ENCODE results near the gene NLRP1. TPM values are rescaled to one million over a fixed set of nuclear protein-coding genes. Genes with fewer than 3 reads are reported as not detected.

The NLRP1 gene
- total RNA-seq, 1 donor from 2014 or later: 24.0 TPM

GRCh38 chr17:5527601-5528250, 56.6 kb downstream of the NLRP1 start:
- Histone ChIP-seq H3K27ac (ENCODE audit: low read depth, low read length) (peak overlapping the region; percentile 95), H3K9ac (ENCODE audit: low read depth in 1 of 3, low read length in 3 of 3) (peak overlapping the region in 2 of 3 donors; percentile 66 to 76), H3K36me3 (ENCODE audit: control insufficient read depth in 3 of 3, insufficient read depth in 3 of 3, low read length in 3 of 3) (peaks cover 4 to 20% (median 9%) of the 10 kb centered on the region in 3 donors), H3K4me3 (ENCODE audit: low read length in 3 of 3) (peak overlapping the region in 1 of 3 donors; percentile 52), H3K4me1 (ENCODE audit: control insufficient read depth in 3 of 3, insufficient read depth in 3 of 3, low read length in 3 of 3) (peaks cover 9 to 22% (median 19%) of the 10 kb centered on the region in 3 donors), H3K9me3 (ENCODE audit: control insufficient read depth in 3 of 3, low read length in 3 of 3) (no peaks in the 10 kb centered on the region), H3K27me3 (ENCODE audit: control insufficient read depth in 3 of 3, insufficient read depth in 3 of 3, low read length in 3 of 3) (no peaks in the 10 kb centered on the region)

- peak overlapping the region; percentile 95 for H3K27ac ChIP-seq (ENCODE audit: low read depth, low read length)
- peaks cover 9 to 22% (median 19%) of the 10 kb centered on the region in 3 donors for H3K4me1 ChIP-seq (ENCODE audit: control insufficient read depth in 3 of 3, insufficient read depth in 3 of 3, low read length in 3 of 3)
- H3K27me3 ChIP-seq (ENCODE audit: control insufficient read depth in 3 of 3, insufficient read depth in 3 of 3, low read length in 3 of 3): no peaks in the 10 kb centered on the region
- H3K4me3 ChIP-seq (ENCODE audit: low read length in 3 of 3): peak overlapping the region; percentile 23 to 60 (median 52)
- no peaks in the 10 kb centered on the region for H3K9me3 ChIP-seq (ENCODE audit: control insufficient read depth in 3 of 3, low read length in 3 of 3)
- peaks cover 4 to 20% (median 7%) of the 10 kb centered on the region in 3 donors for H3K36me3 ChIP-seq (ENCODE audit: control insufficient read depth in 3 of 3, insufficient read depth in 3 of 3, low read length in 3 of 3)
- peak overlapping the region; percentile 23 to 76 (median 66) for H3K9ac ChIP-seq (ENCODE audit: low read depth in 1 of 3, low read length in 3 of 3)
These were observed 57.3 kb downstream of the NLRP1 start for GRCh38 chr17:5526821-5527598.

- Histone ChIP-seq H3K27ac (ENCODE audit: low read depth, low read length) (no peak overlapping the region), H3K9me3 (ENCODE audit: control insufficient read depth in 3 of 3, low read length in 3 of 3) (no peaks in the 10 kb centered on the region), H3K4me3 (ENCODE audit: low read length in 3 of 3) (no peak overlapping the region), H3K36me3 (ENCODE audit: control insufficient read depth in 3 of 3, insufficient read depth in 3 of 3, low read length in 3 of 3) (peaks cover 0 to 18% (median 5%) of the 10 kb centered on the region in 3 donors), H3K9ac (ENCODE audit: low read depth in 1 of 3, low read length in 3 of 3) (no peak overlapping the region), H3K27me3 (ENCODE audit: control insufficient read depth in 3 of 3, insufficient read depth in 3 of 3, low read length in 3 of 3) (no peaks in the 10 kb centered on the region), H3K4me1 (ENCODE audit: control insufficient read depth in 3 of 3, insufficient read depth in 3 of 3, low read length in 3 of 3) (peaks cover 9 to 22% (median 19%) of the 10 kb centered on the region in 3 donors)
These were observed 61.1 kb downstream of the NLRP1 start for GRCh38 chr17:5523249-5523648.

DNA sequence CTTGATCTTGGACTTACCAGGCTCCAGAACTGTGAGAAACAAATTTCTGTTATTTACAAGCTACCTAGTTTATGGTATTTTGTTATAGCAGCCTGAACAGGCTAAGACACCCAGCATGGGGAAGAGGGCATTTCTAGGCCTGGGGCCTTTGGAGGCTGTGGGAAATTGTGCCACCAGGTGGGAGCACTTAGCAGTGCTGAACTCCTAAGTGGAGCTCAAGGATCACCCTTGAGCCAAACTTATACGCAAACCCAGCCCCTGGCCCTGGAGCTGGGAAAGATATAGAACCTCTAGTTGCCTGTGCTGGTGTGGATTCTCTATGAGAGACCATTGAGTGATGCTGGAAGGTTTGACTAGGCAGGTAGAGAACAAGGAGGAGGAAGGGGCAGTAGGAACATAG, 61.8 kb downstream of the NLRP1 start:
- H3K9ac ChIP-seq (ENCODE audit: low read depth in 1 of 3, low read length in 3 of 3): no peak overlapping the region
- no peaks in the 10 kb centered on the region for H3K9me3 ChIP-seq (ENCODE audit: control insufficient read depth in 3 of 3, low read length in 3 of 3)
- H3K27me3 ChIP-seq (ENCODE audit: control insufficient read depth in 3 of 3, insufficient read depth in 3 of 3, low read length in 3 of 3): no peaks in the 10 kb centered on the region
- no peak overlapping the region for H3K27ac ChIP-seq (ENCODE audit: low read depth, low read length)
- H3K4me1 ChIP-seq (ENCODE audit: control insufficient read depth in 3 of 3, insufficient read depth in 3 of 3, low read length in 3 of 3): peaks cover 5 to 17% (median 13%) of the 10 kb centered on the region in 3 donors
- H3K36me3 ChIP-seq (ENCODE audit: control insufficient read depth in 3 of 3, insufficient read depth in 3 of 3, low read length in 3 of 3): peaks cover 0 to 18% (median 5%) of the 10 kb centered on the region in 3 donors
- H3K4me3 ChIP-seq (ENCODE audit: low read length in 3 of 3): no peak overlapping the region

DNA sequence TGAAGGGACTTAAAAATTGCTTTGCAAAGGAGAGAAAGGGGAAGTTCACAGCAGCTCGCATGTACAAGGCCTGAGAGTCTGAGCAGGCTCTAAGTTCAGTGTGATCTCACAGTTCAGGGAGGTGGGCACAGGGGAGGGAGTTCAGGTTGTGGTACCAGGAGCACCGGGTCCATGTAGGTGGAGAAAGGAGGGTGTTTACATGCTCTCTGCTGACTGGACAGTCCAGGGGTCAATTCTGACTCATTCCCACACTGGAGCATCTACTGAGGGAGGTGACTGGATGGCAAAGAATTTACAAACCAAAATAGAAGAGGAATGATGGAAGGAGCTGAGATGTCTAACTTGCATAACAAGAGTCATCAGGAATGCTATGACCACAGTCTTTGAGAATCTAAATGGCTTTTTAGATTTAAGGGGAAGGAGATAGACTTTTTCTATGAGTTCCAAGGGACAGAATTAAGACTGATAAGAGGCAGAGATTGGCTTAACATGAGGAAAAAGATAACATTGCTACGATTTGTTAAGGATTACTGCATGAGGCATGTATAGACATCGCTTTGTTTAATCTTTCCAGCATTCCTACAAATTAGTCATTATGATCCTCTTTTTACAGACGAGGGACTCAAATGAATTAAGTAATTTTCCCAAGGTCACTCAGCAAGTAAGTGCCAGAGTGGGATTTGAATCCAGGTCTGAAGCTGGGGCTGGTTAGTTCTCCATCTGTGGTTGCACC, 68.1 kb downstream of the NLRP1 start:
- H3K36me3 ChIP-seq (ENCODE audit: control insufficient read depth in 3 of 3, insufficient read depth in 3 of 3, low read length in 3 of 3): peaks cover 0 to 19% (median 3%) of the 10 kb centered on the region in 3 donors
- H3K4me3 ChIP-seq (ENCODE audit: low read length in 3 of 3): no peak overlapping the region
- no peaks in the 10 kb centered on the region for H3K27me3 ChIP-seq (ENCODE audit: control insufficient read depth in 3 of 3, insufficient read depth in 3 of 3, low read length in 3 of 3)
- peaks cover 0 to 2% (median 0%) of the 10 kb centered on the region in 3 donors for H3K4me1 ChIP-seq (ENCODE audit: control insufficient read depth in 3 of 3, insufficient read depth in 3 of 3, low read length in 3 of 3)
- H3K9me3 ChIP-seq (ENCODE audit: control insufficient read depth in 3 of 3, low read length in 3 of 3): no peaks in the 10 kb centered on the region
- H3K27ac ChIP-seq (ENCODE audit: low read depth, low read length): no peak overlapping the region
- H3K9ac ChIP-seq (ENCODE audit: low read depth in 1 of 3, low read length in 3 of 3): no peak overlapping the region

DNA sequence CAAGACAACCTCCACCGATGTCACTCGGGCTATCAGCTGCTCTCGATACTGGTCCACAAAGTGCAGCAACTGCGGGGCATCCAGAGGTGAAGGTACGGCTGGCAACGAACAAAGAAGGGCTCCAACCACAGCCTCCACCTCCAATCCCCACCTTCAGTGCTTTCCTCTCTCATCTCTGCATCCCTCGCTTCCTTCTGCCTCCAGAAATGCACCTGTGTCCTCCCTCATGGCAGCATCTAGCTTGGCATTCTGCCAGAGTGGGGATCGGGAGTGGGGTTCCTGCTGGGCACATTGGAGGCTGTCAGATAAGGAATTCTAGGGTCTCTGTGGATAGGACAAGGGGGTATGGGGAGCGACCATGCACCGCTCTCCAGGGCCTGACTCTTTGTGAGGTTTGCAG, 69.3 kb downstream of the NLRP1 start:
- H3K9me3 ChIP-seq (ENCODE audit: control insufficient read depth in 3 of 3, low read length in 3 of 3): no peaks in the 10 kb centered on the region
- H3K27ac ChIP-seq (ENCODE audit: low read depth, low read length): no peak overlapping the region
- H3K4me1 ChIP-seq (ENCODE audit: control insufficient read depth in 3 of 3, insufficient read depth in 3 of 3, low read length in 3 of 3): peaks cover 0 to 2% (median 0%) of the 10 kb centered on the region in 3 donors
- H3K27me3 ChIP-seq (ENCODE audit: control insufficient read depth in 3 of 3, insufficient read depth in 3 of 3, low read length in 3 of 3): no peaks in the 10 kb centered on the region
- peaks cover 0 to 13% (median 3%) of the 10 kb centered on the region in 3 donors for H3K36me3 ChIP-seq (ENCODE audit: control insufficient read depth in 3 of 3, insufficient read depth in 3 of 3, low read length in 3 of 3)
- H3K9ac ChIP-seq (ENCODE audit: low read depth in 1 of 3, low read length in 3 of 3): no peak overlapping the region
- H3K4me3 ChIP-seq (ENCODE audit: low read length in 3 of 3): no peak overlapping the region

- Histone ChIP-seq H3K36me3 (ENCODE audit: control insufficient read depth in 3 of 3, insufficient read depth in 3 of 3, low read length in 3 of 3) (peaks cover 0 to 13% (median 3%) of the 10 kb centered on the region in 3 donors), H3K4me1 (ENCODE audit: control insufficient read depth in 3 of 3, insufficient read depth in 3 of 3, low read length in 3 of 3) (peaks cover 0 to 2% (median 0%) of the 10 kb centered on the region in 3 donors), H3K9ac (ENCODE audit: low read depth in 1 of 3, low read length in 3 of 3) (no peak overlapping the region), H3K27me3 (ENCODE audit: control insufficient read depth in 3 of 3, insufficient read depth in 3 of 3, low read length in 3 of 3) (no peaks in the 10 kb centered on the region), H3K27ac (ENCODE audit: low read depth, low read length) (no peak overlapping the region), H3K9me3 (ENCODE audit: control insufficient read depth in 3 of 3, low read length in 3 of 3) (no peaks in the 10 kb centered on the region), H3K4me3 (ENCODE audit: low read length in 3 of 3) (no peak overlapping the region)
These were observed 70.7 kb downstream of the NLRP1 start for GRCh38 chr17:5513628-5514027.

DNA sequence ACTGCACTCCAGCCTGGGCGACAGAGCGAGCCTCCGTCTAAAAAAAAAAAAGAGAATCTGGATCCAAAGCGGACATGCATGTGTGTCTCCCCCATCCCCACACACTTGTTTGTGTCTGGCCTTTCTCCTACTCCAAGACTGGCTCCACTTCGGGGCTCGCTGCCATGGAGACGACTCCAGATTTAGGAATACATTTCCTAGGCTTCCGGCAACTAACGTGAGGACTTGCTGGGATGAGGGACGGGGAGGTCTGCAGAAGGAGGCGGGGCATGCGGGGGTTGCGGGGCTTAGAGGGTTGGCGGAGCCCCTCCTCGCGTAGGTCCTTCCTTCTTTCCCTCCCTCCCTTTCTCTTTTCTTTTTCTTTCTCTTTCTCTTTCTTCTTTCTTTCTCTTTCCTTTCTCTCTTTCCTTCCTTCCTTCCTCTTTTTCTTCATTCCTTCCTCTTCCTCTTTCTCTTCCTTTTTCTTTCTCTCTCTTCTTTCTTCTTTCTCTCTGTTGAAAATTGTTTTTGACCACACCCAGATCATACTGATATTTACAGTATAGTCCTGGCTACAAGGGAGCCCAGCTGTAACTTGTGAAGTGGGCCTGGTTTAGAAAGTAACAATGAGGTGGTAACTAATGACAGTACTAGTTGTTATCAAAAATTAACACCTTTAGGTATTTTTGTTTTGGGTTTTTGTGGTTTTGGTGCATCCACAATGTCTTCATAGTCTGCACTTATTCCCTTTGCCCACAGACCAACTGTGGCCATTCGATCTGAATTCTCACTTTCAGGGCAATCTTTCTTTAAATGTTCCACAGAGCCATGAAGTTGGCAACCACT, 72.7 kb downstream of the NLRP1 start:
- H3K27ac ChIP-seq (ENCODE audit: low read depth, low read length): no peak overlapping the region
- peaks cover 0 to 13% (median 3%) of the 10 kb centered on the region in 3 donors for H3K36me3 ChIP-seq (ENCODE audit: control insufficient read depth in 3 of 3, insufficient read depth in 3 of 3, low read length in 3 of 3)
- no peaks in the 10 kb centered on the region for H3K27me3 ChIP-seq (ENCODE audit: control insufficient read depth in 3 of 3, insufficient read depth in 3 of 3, low read length in 3 of 3)
- H3K4me1 ChIP-seq (ENCODE audit: control insufficient read depth in 3 of 3, insufficient read depth in 3 of 3, low read length in 3 of 3): peaks cover 0 to 2% (median 0%) of the 10 kb centered on the region in 3 donors
- no peak overlapping the region for H3K9ac ChIP-seq (ENCODE audit: low read depth in 1 of 3, low read length in 3 of 3)
- no peak overlapping the region for H3K4me3 ChIP-seq (ENCODE audit: low read length in 3 of 3)
- no peaks in the 10 kb centered on the region for H3K9me3 ChIP-seq (ENCODE audit: control insufficient read depth in 3 of 3, low read length in 3 of 3)

- no peak overlapping the region for H3K4me3 ChIP-seq (ENCODE audit: low read length in 3 of 3)
- H3K9ac ChIP-seq (ENCODE audit: low read depth in 1 of 3, low read length in 3 of 3): no peak overlapping the region
- H3K36me3 ChIP-seq (ENCODE audit: control insufficient read depth in 3 of 3, insufficient read depth in 3 of 3, low read length in 3 of 3): peaks cover 0 to 13% (median 3%) of the 10 kb centered on the region in 3 donors
- H3K9me3 ChIP-seq (ENCODE audit: control insufficient read depth in 3 of 3, low read length in 3 of 3): no peaks in the 10 kb centered on the region
- no peaks in the 10 kb centered on the region for H3K4me1 ChIP-seq (ENCODE audit: control insufficient read depth in 3 of 3, insufficient read depth in 3 of 3, low read length in 3 of 3)
- no peaks in the 10 kb centered on the region for H3K27me3 ChIP-seq (ENCODE audit: control insufficient read depth in 3 of 3, insufficient read depth in 3 of 3, low read length in 3 of 3)
- no peak overlapping the region for H3K27ac ChIP-seq (ENCODE audit: low read depth, low read length)
These were observed 73.5 kb downstream of the NLRP1 start for GRCh38 chr17:5510771-5511170.

Measured in skeletal muscle tissue (tissue), 4 donors.